ENCODE results near the gene EFNB1.

Gene EFNB1

GRCh38 chrX:68842781-68843581 is 14.2 kb downstream of the EFNB1 start:
- no peaks in the 10 kb centered on the region for H3K27me3 ChIP-seq (ENCODE audit: control insufficient read depth in 1 of 2, insufficient read depth in 2 of 2, low read length in 2 of 2)
- peak overlapping the region; percentile 18 to 54 for H3K9ac ChIP-seq (ENCODE audit: low read depth in 1 of 2, low read length in 2 of 2)
- no peaks in the 10 kb centered on the region for H3K9me3 ChIP-seq (ENCODE audit: control insufficient read depth in 1 of 2, low read length in 2 of 2)
- peaks cover 40 to 52% of the 10 kb centered on the region in 2 donors for H3K4me1 ChIP-seq (ENCODE audit: control insufficient read depth in 1 of 2, insufficient read depth in 2 of 2, low read length in 2 of 2)
- peak overlapping the region in 1 of 2 donors; percentile 40 for H3K4me3 ChIP-seq (ENCODE audit: low read depth in 1 of 2, low read length in 2 of 2)
- peak overlapping the region; percentile 39 for H3K27ac ChIP-seq (ENCODE audit: low read depth, low read length)
- H3K36me3 ChIP-seq (ENCODE audit: control insufficient read depth in 1 of 2, insufficient read depth in 2 of 2, low read length in 2 of 2) = peaks cover 11 to 15% of the 10 kb centered on the region in 2 donors

GRCh38 chrX:68843992-68844391 is 15.2 kb downstream of the EFNB1 start:
- H3K27ac ChIP-seq (ENCODE audit: low read depth, low read length) = no peak overlapping the region
- H3K9ac ChIP-seq (ENCODE audit: low read depth in 1 of 2, low read length in 2 of 2) = no peak overlapping the region
- peaks cover 8 to 15% of the 10 kb centered on the region in 2 donors for H3K36me3 ChIP-seq (ENCODE audit: control insufficient read depth in 1 of 2, insufficient read depth in 2 of 2, low read length in 2 of 2)
- H3K4me3 ChIP-seq (ENCODE audit: low read depth in 1 of 2, low read length in 2 of 2) = no peak overlapping the region
- H3K4me1 ChIP-seq (ENCODE audit: control insufficient read depth in 1 of 2, insufficient read depth in 2 of 2, low read length in 2 of 2) = peaks cover 38 to 42% of the 10 kb centered on the region in 2 donors
- no peaks in the 10 kb centered on the region for H3K9me3 ChIP-seq (ENCODE audit: control insufficient read depth in 1 of 2, low read length in 2 of 2)
- H3K27me3 ChIP-seq (ENCODE audit: control insufficient read depth in 1 of 2, insufficient read depth in 2 of 2, low read length in 2 of 2) = no peaks in the 10 kb centered on the region

- Histone ChIP-seq H3K4me3 (ENCODE audit: low read depth in 1 of 2, low read length in 2 of 2) (no peak overlapping the region), H3K4me1 (ENCODE audit: control insufficient read depth in 1 of 2, insufficient read depth in 2 of 2, low read length in 2 of 2) (peaks cover 37 to 41% of the 10 kb centered on the region in 2 donors), H3K27me3 (ENCODE audit: control insufficient read depth in 1 of 2, insufficient read depth in 2 of 2, low read length in 2 of 2) (no peaks in the 10 kb centered on the region), H3K27ac (ENCODE audit: low read depth, low read length) (no peak overlapping the region), H3K9me3 (ENCODE audit: control insufficient read depth in 1 of 2, low read length in 2 of 2) (no peaks in the 10 kb centered on the region), H3K9ac (ENCODE audit: low read depth in 1 of 2, low read length in 2 of 2) (no peak overlapping the region), H3K36me3 (ENCODE audit: control insufficient read depth in 1 of 2, insufficient read depth in 2 of 2, low read length in 2 of 2) (peaks cover 4 to 10% of the 10 kb centered on the region in 2 donors)
These were observed 15.8 kb downstream of the EFNB1 start for GRCh38 chrX:68844581-68844980.

DNA sequence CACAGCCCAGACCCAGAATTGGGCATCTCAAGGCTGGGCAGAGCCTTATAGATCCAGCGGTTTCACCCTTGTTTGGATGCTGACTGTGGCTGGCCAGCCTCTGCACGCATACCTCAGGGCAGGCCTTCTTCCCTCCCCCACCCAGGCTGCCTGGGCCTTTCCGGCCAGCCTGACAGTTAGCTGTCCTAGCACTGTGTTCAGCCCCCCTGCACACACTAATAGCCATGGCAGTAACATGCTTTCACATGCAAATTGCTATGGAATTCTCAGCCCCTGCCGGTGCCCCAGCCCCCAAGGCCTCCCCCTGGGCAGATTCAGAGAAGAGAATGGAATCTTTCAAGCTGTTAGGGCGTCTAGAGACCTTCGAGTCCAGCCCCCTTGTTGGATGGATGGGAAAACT is 17.7 kb downstream of the EFNB1 start:
- Histone ChIP-seq H3K4me3 (ENCODE audit: low read depth in 1 of 2, low read length in 2 of 2) (no peak overlapping the region), H3K4me1 (ENCODE audit: control insufficient read depth in 1 of 2, insufficient read depth in 2 of 2, low read length in 2 of 2) (peaks cover 27 to 35% of the 10 kb centered on the region in 2 donors), H3K36me3 (ENCODE audit: control insufficient read depth in 1 of 2, insufficient read depth in 2 of 2, low read length in 2 of 2) (peaks cover 0 to 4% of the 10 kb centered on the region in 2 donors), H3K27ac (ENCODE audit: low read depth, low read length) (no peak overlapping the region), H3K9ac (ENCODE audit: low read depth in 1 of 2, low read length in 2 of 2) (no peak overlapping the region), H3K9me3 (ENCODE audit: control insufficient read depth in 1 of 2, low read length in 2 of 2) (no peaks in the 10 kb centered on the region), H3K27me3 (ENCODE audit: control insufficient read depth in 1 of 2, insufficient read depth in 2 of 2, low read length in 2 of 2) (no peaks in the 10 kb centered on the region)

- Histone ChIP-seq H3K27me3 (ENCODE audit: control insufficient read depth in 1 of 2, insufficient read depth in 2 of 2, low read length in 2 of 2) (no peaks in the 10 kb centered on the region), H3K9me3 (ENCODE audit: control insufficient read depth in 1 of 2, low read length in 2 of 2) (no peaks in the 10 kb centered on the region), H3K4me1 (ENCODE audit: control insufficient read depth in 1 of 2, insufficient read depth in 2 of 2, low read length in 2 of 2) (peaks cover 23 to 32% of the 10 kb centered on the region in 2 donors), H3K36me3 (ENCODE audit: control insufficient read depth in 1 of 2, insufficient read depth in 2 of 2, low read length in 2 of 2) (peaks cover 0 to 4% of the 10 kb centered on the region in 2 donors), H3K9ac (ENCODE audit: low read depth in 1 of 2, low read length in 2 of 2) (no peak overlapping the region), H3K4me3 (ENCODE audit: low read depth in 1 of 2, low read length in 2 of 2) (no peak overlapping the region), H3K27ac (ENCODE audit: low read depth, low read length) (no peak overlapping the region)
These were observed 18.4 kb downstream of the EFNB1 start for GRCh38 chrX:68847172-68847571.

DNA sequence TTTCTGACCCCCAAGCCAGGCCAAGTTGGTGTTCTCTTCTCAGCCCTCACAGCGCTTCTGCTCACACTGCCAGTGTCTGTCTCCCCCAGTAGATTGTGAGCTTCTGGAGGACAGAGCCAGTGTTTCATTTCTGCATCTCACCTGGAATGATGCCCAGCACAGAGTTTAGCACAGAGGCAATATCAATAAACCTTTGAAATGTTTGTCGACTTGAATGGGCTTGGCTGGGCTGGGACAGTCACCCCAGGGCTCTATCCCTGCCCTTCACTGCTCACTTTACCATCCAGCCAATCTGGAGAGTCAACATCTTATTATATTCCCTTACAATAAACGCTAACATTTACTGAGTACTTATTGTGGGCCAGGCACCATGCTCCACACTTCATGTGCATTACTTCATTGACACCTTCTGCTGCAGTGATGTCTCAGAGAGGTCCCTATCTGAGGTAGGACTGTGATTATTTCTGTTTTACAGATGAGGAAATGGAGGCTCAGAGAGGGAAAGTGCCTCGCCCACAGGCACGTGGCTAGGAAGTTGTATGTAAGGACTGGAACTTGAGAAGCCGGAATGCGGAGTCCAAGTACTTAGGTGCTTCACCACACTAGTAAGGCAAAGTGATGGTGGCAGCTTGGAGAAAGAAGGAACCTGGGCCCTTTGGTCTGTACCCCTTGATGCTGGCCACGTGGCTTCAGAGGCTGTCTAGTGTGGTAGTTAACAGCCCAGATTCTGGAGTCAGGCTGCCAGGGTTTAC is 19.5 kb downstream of the EFNB1 start:
- Histone ChIP-seq H3K27ac (ENCODE audit: low read depth, low read length) (no peak overlapping the region), H3K27me3 (ENCODE audit: control insufficient read depth in 1 of 2, insufficient read depth in 2 of 2, low read length in 2 of 2) (no peaks in the 10 kb centered on the region), H3K9me3 (ENCODE audit: control insufficient read depth in 1 of 2, low read length in 2 of 2) (no peaks in the 10 kb centered on the region), H3K9ac (ENCODE audit: low read depth in 1 of 2, low read length in 2 of 2) (no peak overlapping the region), H3K4me3 (ENCODE audit: low read depth in 1 of 2, low read length in 2 of 2) (no peak overlapping the region), H3K36me3 (ENCODE audit: control insufficient read depth in 1 of 2, insufficient read depth in 2 of 2, low read length in 2 of 2) (peaks cover 0 to 4% of the 10 kb centered on the region in 2 donors), H3K4me1 (ENCODE audit: control insufficient read depth in 1 of 2, insufficient read depth in 2 of 2, low read length in 2 of 2) (peaks cover 12 to 22% of the 10 kb centered on the region in 2 donors)

GRCh38 chrX:68851082-68851481 is 22.3 kb downstream of the EFNB1 start:
- Histone ChIP-seq H3K36me3 (ENCODE audit: control insufficient read depth in 1 of 2, insufficient read depth in 2 of 2, low read length in 2 of 2) (no peaks in the 10 kb centered on the region), H3K4me1 (ENCODE audit: control insufficient read depth in 1 of 2, insufficient read depth in 2 of 2, low read length in 2 of 2) (peaks cover 0 to 14% of the 10 kb centered on the region in 2 donors), H3K27ac (ENCODE audit: low read depth, low read length) (no peak overlapping the region), H3K9me3 (ENCODE audit: control insufficient read depth in 1 of 2, low read length in 2 of 2) (no peaks in the 10 kb centered on the region), H3K27me3 (ENCODE audit: control insufficient read depth in 1 of 2, insufficient read depth in 2 of 2, low read length in 2 of 2) (no peaks in the 10 kb centered on the region), H3K4me3 (ENCODE audit: low read depth in 1 of 2, low read length in 2 of 2) (no peak overlapping the region), H3K9ac (ENCODE audit: low read depth in 1 of 2, low read length in 2 of 2) (no peak overlapping the region)

- H3K27ac ChIP-seq (ENCODE audit: low read depth, low read length) = no peak overlapping the region
- H3K9me3 ChIP-seq (ENCODE audit: control insufficient read depth in 1 of 2, low read length in 2 of 2) = no peaks in the 10 kb centered on the region
- peaks cover 0 to 14% of the 10 kb centered on the region in 2 donors for H3K4me1 ChIP-seq (ENCODE audit: control insufficient read depth in 1 of 2, insufficient read depth in 2 of 2, low read length in 2 of 2)
- H3K9ac ChIP-seq (ENCODE audit: low read depth in 1 of 2, low read length in 2 of 2) = no peak overlapping the region
- no peaks in the 10 kb centered on the region for H3K27me3 ChIP-seq (ENCODE audit: control insufficient read depth in 1 of 2, insufficient read depth in 2 of 2, low read length in 2 of 2)
- no peak overlapping the region for H3K4me3 ChIP-seq (ENCODE audit: low read depth in 1 of 2, low read length in 2 of 2)
- no peaks in the 10 kb centered on the region for H3K36me3 ChIP-seq (ENCODE audit: control insufficient read depth in 1 of 2, insufficient read depth in 2 of 2, low read length in 2 of 2)
These were observed 23.2 kb downstream of the EFNB1 start for GRCh38 chrX:68852046-68852445.

DNA sequence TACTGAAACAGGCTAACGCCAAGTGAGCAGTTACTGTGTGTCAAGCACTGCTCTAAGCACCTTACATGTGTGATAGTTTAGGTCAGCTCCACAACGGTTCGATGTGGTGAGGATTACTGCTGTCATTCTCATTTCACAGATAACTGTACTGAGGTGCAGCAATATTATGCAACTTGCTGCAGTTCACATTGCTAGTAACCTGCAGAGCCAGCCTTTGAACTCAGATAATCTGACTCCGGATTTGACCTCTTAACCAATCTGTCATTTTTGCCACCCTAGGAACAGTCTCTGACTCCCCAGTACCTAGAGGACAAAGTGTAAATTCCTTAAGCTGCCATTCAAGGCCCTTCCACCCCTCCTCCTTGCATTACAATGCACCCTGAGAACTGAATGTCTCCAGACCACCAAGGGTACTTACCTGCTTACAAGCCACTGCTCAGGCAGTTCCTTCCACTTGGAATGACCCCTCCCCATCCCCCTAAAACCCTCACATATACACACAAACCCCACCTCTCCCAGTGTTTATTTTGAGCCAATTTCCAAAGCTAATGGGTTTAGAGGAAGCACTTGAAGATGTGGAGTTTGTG is 24.9 kb downstream of the EFNB1 start:
- Histone ChIP-seq H3K36me3 (ENCODE audit: control insufficient read depth in 1 of 2, insufficient read depth in 2 of 2, low read length in 2 of 2) (no peaks in the 10 kb centered on the region), H3K27ac (ENCODE audit: low read depth, low read length) (no peak overlapping the region), H3K27me3 (ENCODE audit: control insufficient read depth in 1 of 2, insufficient read depth in 2 of 2, low read length in 2 of 2) (no peaks in the 10 kb centered on the region), H3K4me1 (ENCODE audit: control insufficient read depth in 1 of 2, insufficient read depth in 2 of 2, low read length in 2 of 2) (peaks cover 0 to 10% of the 10 kb centered on the region in 2 donors), H3K4me3 (ENCODE audit: low read depth in 1 of 2, low read length in 2 of 2) (no peak overlapping the region), H3K9me3 (ENCODE audit: control insufficient read depth in 1 of 2, low read length in 2 of 2) (no peaks in the 10 kb centered on the region), H3K9ac (ENCODE audit: low read depth in 1 of 2, low read length in 2 of 2) (no peak overlapping the region)

DNA sequence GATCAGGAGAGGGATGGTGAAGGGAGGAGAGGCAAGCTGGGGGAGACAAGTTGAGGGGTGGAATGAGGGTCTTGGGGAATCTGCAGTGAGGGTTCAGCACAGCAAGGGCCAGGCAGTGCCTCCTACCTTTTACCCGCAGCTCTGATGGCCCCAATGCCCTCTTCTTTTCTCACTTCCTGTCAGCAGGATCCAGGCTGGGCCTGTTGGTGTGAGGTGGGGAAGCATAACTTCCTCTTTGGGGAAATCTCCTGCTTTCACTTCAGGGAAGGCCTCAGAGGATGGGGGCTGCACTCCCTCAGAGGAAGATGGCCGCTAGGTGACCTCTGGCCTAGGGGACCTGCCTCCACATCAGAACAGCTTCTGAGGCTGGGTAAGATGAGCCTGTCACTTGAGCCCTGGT is 36.5 kb downstream of the EFNB1 start:
- no peak overlapping the region for H3K4me3 ChIP-seq (ENCODE audit: low read depth in 1 of 2, low read length in 2 of 2)
- H3K27ac ChIP-seq (ENCODE audit: low read depth, low read length) = no peak overlapping the region
- H3K36me3 ChIP-seq (ENCODE audit: control insufficient read depth in 1 of 2, insufficient read depth in 2 of 2, low read length in 2 of 2) = no peaks in the 10 kb centered on the region
- H3K9ac ChIP-seq (ENCODE audit: low read depth in 1 of 2, low read length in 2 of 2) = no peak overlapping the region
- H3K27me3 ChIP-seq (ENCODE audit: control insufficient read depth in 1 of 2, insufficient read depth in 2 of 2, low read length in 2 of 2) = no peaks in the 10 kb centered on the region
- peaks cover 23 to 31% of the 10 kb centered on the region in 2 donors for H3K4me1 ChIP-seq (ENCODE audit: control insufficient read depth in 1 of 2, insufficient read depth in 2 of 2, low read length in 2 of 2)
- H3K9me3 ChIP-seq (ENCODE audit: control insufficient read depth in 1 of 2, low read length in 2 of 2) = no peaks in the 10 kb centered on the region

Measured in duodenal mucosa (tissue), 2 donors.